ENCODE data around the gene ANKDD1A. TPM values are rescaled to one million over a fixed set of nuclear protein-coding genes. Genes with fewer than 3 reads are reported as not detected.

Gene ANKDD1A
- total and polyA plus RNA-seq, 2 experiments from 2014 or later = 6.7 to 9.3 TPM

- TF ChIP-seq CTCF (conservative IDR thresholded peaks at IDR 0.05; ENCODE audit: low read depth in 2 of 2) (no peak), JUNB (IDR thresholded peaks at IDR 0.05; ENCODE audit: unreplicated experiment) (no peak), REST (IDR thresholded peaks at IDR 0.05; ENCODE audit: unreplicated experiment) (no peak), EZH2phosphoT487 (IDR thresholded peaks at IDR 0.05; ENCODE audit: unreplicated experiment) (no peak)
These were observed 70.8 kb downstream of the ANKDD1A start (continued) for GRCh38 chr15:64982472-64982871.

- H3K9me2 ChIP-seq (ENCODE audit: insufficient read depth) = no peaks in the 10 kb centered on the region; the same call in 1 of the 2 replicates
- no peaks in the 10 kb centered on the region; the same call in 1 of the 2 replicates for H3K4me1 ChIP-seq (ENCODE audit: insufficient read depth)
- H3K27ac ChIP-seq (ENCODE audit: low read depth) = no peak overlapping the region
- Mint-ChIP-seq H3K36me3 (ENCODE audit: low read depth) (peaks cover 5% of the 10 kb centered on the region), H3K27ac (no peak overlapping the region), H3K9me3 (no peaks in the 10 kb centered on the region), H3K27me3 (ENCODE audit: insufficient read depth, low read depth, poor library complexity) (peaks cover 5% of the 10 kb centered on the region), H3K4me3 (no peak overlapping the region), H3K4me1 (peaks cover 10% of the 10 kb centered on the region)
- no peak overlapping the region for H3K4me2 ChIP-seq
- peaks cover 34% of the 10 kb centered on the region for H3K79me2 ChIP-seq (replicated peaks; ENCODE audit: insufficient read depth)
- H3F3A ChIP-seq (replicated peaks; ENCODE audit: low read depth) = peaks cover 8% of the 10 kb centered on the region
- no peak for DNase-seq (ENCODE audit: low spot score)
- H3K36me3 ChIP-seq (ENCODE audit: insufficient read depth) = no peaks in the 10 kb centered on the region
- H2AFZ ChIP-seq = no peak overlapping the region
- H3K27me3 ChIP-seq (ENCODE audit: insufficient read depth) = no peaks in the 10 kb centered on the region
- H4K20me1 ChIP-seq (replicated peaks; ENCODE audit: insufficient read depth) = peaks cover 10% of the 10 kb centered on the region
- ATAC-seq = no peak
- H3K4me3 ChIP-seq = no peak overlapping the region
- TF ChIP-seq ZNF462 (CRISPR knock-in tag; IDR thresholded peaks at IDR 0.05) = no peak
- no peak for TF ChIP-seq REST (IDR thresholded peaks at IDR 0.05; ENCODE audit: unreplicated experiment)
- TF ChIP-seq POLR2AphosphoS5 (IDR thresholded peaks at IDR 0.05; ENCODE audit: low read depth) = no peak
- no peak for TF ChIP-seq ETS1 (IDR thresholded peaks at IDR 0.05)
- no peak for TF ChIP-seq EZH2phosphoT487 (IDR thresholded peaks at IDR 0.05; ENCODE audit: unreplicated experiment)
These were observed 73.8 kb downstream of the ANKDD1A start for GRCh38 chr15:64985366-64986033.

Measured in GM23338 (cell line).